GM12801 (cell line): ENCODE measurements around the gene SLC2A6.

Experiments used
- TF ChIP-seq, protein P1 (sequence below): IDR thresholded peaks from one replicate; pipeline ENCODE4 v1.5.1; 2011; ENCODE audit warnings: control low read depth; ENCODE audit not compliant: insufficient read length; ENCODE audit errors: extremely low read depth

Gene SLC2A6

DNA sequence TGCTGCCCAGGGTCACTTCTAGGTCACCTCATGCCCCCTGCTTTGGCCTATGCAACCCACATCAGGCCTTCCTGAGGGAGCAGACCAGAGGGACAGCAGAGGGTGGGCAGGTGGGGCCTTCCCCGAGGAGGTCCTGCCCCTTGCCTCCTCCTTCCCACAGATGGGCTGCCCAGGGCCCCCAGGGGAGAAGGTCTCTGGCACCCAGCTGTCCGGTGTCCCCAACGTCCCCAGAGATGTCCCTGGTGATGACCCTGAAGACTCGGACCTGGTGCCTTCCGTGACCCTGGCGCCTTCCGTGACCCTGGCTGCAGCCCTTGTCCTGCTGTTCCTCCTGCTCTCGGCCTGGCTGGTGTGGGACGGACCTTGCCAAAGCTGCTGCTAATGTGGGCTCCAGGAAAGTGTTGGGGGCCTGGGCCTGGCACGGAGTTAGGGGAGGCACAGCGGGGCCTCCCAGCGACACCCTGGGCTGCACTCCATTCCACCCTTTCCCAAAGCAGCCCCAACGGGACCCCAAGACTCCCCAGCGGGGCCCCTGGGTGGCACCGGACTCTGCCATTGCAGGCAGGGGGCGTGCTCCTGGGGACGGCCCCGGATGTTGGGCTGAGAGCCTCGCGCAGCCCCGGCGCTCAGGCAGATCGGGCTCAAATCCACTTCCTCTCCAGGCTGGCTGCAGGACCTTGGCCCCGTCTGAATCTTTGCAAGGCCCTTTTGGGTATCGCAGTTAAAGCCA is 6.8 kb upstream of the SLC2A6 start:
- TF ChIP-seq, protein P1, sequence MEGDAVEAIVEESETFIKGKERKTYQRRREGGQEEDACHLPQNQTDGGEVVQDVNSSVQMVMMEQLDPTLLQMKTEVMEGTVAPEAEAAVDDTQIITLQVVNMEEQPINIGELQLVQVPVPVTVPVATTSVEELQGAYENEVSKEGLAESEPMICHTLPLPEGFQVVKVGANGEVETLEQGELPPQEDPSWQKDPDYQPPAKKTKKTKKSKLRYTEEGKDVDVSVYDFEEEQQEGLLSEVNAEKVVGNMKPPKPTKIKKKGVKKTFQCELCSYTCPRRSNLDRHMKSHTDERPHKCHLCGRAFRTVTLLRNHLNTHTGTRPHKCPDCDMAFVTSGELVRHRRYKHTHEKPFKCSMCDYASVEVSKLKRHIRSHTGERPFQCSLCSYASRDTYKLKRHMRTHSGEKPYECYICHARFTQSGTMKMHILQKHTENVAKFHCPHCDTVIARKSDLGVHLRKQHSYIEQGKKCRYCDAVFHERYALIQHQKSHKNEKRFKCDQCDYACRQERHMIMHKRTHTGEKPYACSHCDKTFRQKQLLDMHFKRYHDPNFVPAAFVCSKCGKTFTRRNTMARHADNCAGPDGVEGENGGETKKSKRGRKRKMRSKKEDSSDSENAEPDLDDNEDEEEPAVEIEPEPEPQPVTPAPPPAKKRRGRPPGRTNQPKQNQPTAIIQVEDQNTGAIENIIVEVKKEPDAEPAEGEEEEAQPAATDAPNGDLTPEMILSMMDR = no peak

DNA sequence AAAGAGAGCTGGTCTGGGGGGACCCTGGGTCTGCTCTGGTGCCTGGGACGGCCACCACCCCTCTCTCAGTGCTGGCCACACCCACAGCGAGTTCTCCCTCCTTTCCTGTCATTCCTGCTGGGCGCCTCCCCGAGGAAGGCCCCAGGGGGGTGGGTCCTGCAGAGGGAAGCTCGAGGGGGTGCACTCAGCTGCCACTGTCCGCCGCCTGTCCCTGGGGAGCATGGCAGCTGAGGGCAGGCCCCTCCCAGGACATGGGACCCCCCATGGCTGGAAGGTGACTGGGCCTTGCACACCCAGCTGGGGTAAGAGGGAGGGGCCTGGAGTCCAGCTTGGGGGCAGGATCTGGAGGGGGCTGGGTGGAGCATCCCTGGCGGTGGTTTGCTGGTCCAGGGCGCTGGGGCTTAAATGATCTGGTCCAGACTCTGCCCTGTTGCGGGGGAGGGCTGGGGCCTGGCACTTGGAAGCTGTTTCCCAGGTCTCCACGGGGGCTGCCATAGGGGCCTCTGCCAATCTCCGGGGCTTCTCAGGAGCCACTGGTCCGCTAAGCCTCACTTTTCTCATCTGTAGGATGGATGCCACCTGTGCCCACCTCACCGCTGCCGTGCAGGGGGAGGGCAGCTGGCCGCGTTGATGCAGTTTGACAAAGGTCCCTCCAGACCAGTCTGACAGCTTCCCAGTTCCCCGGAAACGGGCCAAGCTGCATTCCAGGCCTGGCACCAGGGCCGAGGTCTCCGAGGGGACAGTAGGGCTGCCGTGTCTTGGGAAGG is 6.0 kb upstream of the SLC2A6 start:
- TF ChIP-seq, protein P1 = no peak

- TF ChIP-seq, protein P1 = no peak
These were observed 4.7 kb upstream of the SLC2A6 start for GRCh38 chr9:133483611-133484010.

DNA sequence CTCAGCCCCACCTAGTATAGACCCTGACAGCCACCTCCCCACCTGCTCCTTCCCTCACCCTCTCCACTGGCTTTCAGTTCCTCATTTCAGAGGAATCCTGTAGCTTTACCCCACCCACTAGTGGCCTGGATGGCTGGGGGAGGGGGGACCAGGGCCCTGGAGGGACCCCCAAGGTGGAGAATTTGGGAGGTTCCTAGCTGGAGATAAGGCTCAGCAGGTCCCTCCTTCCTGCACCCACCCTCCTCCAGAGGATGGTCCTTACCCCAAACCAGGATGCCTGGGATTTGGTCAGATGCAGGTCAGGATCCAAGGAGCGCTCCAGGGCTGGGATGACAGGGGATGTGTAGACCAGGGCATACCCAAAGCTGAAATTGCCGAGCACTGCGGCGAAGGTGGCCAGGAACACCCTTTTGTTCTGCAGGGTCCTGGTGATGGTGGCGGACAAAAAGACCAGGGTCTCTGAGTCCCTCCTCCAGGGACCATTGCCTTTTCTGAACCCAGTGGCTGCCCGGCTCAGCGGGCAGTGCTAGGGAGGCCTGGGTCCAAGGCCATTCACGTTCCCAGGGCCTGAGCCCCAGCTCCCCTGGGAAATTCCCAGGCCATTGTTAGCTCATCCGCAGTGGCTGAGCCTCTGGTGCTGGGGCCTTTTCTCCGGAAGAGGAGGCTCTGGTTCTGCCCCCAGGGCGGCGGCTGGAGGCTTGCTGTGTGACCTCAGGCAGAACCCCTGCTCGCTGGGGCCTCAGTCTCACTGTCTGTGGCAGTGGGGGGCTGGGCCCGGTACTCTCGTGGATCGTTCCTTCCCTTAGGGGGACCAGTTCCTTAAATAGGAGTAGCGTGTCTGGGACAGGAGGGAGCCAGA is 678 bp downstream of the SLC2A6 start:
- TF ChIP-seq, protein P1 = no peak

DNA sequence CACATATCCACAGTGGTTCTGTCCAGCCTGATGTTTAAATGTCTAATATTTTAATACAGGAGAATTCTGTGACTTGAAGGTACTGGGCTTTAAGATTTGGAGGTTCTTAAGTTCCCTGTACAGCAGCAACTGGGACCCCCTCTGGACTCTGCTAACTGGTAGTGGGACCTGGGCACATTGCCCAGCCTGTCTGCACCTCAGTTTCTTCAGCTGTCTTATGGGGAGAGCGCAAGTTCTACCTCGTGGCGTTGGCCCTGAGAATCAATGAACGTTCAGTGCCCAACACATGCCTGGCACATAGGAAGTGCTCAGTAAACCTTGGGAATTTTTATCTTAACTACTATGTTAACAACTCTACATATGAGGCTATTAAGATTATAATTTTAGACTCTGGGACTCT is 1.4 kb downstream of the SLC2A6 start:
- TF ChIP-seq, protein P1 = no peak

DNA sequence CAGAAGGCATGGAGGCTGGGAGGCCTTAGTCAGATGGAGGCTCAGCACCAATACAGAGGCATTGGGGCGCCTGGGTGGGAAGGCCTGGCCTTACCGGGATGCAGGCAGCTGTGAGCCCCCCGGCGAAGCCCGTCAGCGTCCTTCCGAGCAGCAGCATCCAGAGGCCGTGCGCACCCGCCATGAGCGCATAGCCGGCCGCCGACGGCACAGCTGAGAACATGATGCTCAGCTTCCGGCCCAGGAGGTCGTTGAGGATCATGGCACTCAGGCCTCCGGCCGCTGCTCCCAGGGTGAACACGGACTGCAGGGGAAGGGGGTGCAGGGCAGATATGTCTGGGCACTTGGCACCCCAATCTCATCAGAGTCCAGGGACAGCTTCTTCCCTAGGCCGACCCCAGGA is 2.0 kb downstream of the SLC2A6 start:
- TF ChIP-seq, protein P1 = no peak
